HT1080 (cell line): ENCODE data around the gene FAM117B. TPM values are rescaled to one million over a fixed set of nuclear protein-coding genes. Genes with fewer than 3 reads are reported as not detected.

Source experiments
- DNase-seq: peaks from one replicate; pipeline ENCODE4 v3.0.0-alpha.2; 2015; ENCODE audit warnings: low read depth
- polyA plus RNA-seq, 2 experiments: library from polyadenylated mRNA; depleted of rRNA; stranded (reverse); fragments of >200 nt; gene quantifications; 2 replicates each; pipeline ENCODE4 v1.2.3, GENCODE V29; 2015
- total RNA-seq: library from RNA; depleted of rRNA; stranded (reverse); fragments of >200 nt; shearing (Covaris generic); gene quantifications from 2 replicates; pipeline ENCODE4 v1.2.3, GENCODE V29; 2014; rRNA removed

The FAM117B gene
- 0.90 and 1.2 TPM in 2 replicates for total RNA-seq
- 2.3 and 3.7 TPM in 2 replicates for polyA plus RNA-seq (2015; cell fraction: cytosol; rRNA removed)
- polyA plus RNA-seq (2015; cell fraction: nucleus; rRNA removed): 2.8 and 3.5 TPM in 2 replicates

DNA sequence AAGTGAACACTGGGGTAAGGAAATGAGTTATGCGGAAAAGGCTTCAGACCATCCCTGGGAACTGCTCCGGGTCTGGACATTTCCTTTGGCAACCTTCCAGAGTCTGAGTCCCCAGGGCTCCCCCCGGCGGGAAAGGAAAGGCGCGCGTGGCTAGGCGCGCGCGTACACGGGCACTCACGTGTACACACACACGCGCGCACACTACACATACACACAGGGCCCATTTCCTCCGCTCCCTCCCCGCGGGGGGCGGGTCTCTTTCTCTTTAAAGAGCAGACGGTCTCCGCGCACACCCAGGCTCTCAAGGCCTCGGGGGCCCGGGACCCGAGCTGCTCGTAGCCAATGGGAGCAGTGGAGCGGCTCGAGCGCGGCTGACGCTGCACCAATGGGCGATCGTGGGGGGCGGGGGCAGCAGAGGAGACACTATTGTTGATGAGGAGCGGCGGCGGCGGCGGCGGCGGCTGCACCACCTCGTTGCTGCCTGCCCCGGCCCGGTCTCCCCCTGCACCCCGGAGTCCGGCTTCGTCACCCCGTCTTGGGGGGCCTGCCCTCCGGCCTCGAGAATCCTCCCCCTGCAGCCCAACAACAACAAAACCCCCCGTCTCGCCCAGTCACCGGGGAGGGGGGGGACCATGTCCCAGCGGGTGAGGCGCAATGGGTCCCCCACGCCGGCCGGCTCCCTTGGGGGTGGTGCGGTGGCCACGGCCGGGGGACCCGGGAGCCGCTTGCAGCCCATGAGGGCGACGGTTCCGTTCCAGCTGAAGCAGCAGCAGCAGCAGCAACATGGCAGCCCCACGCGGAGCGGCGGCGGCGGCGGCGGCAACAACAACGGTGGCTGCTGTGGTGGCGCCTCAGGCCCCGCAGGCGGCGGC, at the start of gene FAM117B:
TSS of gene FAM117B (plus strand) at position 414 of the 872 bp plus-strand sequence. CDS start at position 633, 219 bp downstream.
- DNase-seq: peak; percentile 96

GRCh38 chr2:202588647-202589581, 45.9 kb upstream of the FAM117B start:
- peak; percentile 48 for DNase-seq

DNA sequence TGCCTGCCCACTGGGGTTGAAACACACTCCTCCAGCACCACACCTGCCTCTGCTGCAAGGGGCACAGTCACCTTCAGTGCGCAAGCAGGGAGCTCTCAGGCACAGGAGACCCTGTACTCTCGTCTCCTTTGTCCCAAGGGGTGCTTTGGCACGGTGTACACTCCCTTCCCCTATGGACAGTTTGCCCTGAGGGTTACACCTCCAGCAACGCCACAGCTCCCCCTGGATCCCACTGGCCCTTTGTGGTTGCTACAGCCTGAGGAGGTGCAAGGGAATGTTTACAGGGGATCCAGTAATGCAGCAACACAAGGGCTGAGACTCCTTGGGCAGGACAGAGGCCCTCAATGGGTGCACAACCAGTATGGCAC, 45.2 kb upstream of the FAM117B start:
- DNase-seq: no peak

- no peak for DNase-seq
Measured at GRCh38 chr2:202592566-202592965, 42.2 kb upstream of the FAM117B start.

- no peak for DNase-seq
Measured at GRCh38 chr2:202599105-202599504, 35.7 kb upstream of the FAM117B start.

DNA sequence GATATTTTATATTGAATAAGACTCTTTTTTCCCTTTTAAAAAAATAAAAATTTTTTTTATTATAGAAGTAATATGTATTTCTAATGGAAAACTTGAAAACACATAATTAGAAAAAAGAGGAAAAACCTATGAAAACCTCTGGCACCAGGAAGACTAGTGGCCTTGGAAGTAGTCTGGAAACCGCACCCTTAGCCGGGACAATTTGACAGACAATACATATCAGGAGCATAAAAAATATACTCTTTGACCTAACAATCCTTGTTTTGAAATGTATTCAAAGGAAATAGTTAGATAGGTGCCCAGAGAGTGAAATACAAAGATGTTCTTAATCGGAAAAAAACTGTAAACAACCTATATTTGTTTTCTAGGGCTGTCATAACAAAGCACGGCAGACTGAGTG, 34.9 kb upstream of the FAM117B start:
- DNase-seq: no peak

GRCh38 chr2:202604699-202605098, 30.1 kb upstream of the FAM117B start:
- no peak for DNase-seq

GRCh38 chr2:202605174-202605573, 29.6 kb upstream of the FAM117B start:
- no peak for DNase-seq

GRCh38 chr2:202608142-202608852, 26.5 kb upstream of the FAM117B start:
- no peak for DNase-seq

- no peak for DNase-seq
Measured at GRCh38 chr2:202609381-202610145, 25.2 kb upstream of the FAM117B start.

- DNase-seq: no peak
Measured at GRCh38 chr2:202610380-202610779, 24.4 kb upstream of the FAM117B start.

DNA sequence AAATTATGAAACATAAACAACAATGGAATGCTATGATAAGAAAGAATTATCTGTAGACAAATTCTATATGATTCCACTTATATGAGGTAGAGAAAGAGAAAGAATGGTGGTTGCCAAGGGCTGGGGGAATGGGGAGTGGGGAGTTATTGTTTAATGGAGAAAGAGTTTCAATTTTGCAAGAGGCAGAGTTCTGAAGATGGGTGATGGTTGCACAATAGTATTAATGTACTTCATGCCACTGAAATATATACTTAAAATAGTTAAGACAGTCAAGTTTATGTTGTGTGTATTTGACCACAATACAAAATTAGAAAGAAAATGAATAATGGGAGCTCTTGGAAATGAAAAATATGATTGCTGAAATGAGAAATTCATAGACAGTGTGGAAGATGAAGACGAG, 22.6 kb upstream of the FAM117B start:
- no peak for DNase-seq

DNA sequence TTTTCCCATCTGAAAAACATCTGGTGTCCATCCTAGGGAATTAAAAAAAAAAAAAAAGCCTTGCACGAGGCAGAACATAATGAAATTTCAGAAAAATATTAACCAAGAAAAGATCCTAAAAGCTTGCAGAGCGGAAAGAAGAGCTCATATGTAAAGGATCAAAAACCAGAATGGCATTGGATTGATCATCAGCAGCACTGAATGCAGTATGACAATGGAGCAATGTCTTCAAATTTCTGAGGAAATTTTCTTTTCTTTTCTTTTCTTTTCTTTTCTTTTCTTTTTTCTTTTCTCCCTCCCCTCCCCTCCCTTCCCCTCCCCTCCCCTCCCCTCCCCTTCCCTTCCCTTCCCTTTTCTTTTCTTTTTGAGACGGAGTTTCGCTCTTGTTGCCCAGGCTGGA, 21.3 kb upstream of the FAM117B start:
- no peak for DNase-seq

- DNase-seq: no peak
Measured at GRCh38 chr2:202624133-202624532, 10.6 kb upstream of the FAM117B start.

GRCh38 chr2:202627042-202627441, 7.7 kb upstream of the FAM117B start:
- no peak for DNase-seq

GRCh38 chr2:202628646-202629198, 6.0 kb upstream of the FAM117B start:
- DNase-seq: no peak

DNA sequence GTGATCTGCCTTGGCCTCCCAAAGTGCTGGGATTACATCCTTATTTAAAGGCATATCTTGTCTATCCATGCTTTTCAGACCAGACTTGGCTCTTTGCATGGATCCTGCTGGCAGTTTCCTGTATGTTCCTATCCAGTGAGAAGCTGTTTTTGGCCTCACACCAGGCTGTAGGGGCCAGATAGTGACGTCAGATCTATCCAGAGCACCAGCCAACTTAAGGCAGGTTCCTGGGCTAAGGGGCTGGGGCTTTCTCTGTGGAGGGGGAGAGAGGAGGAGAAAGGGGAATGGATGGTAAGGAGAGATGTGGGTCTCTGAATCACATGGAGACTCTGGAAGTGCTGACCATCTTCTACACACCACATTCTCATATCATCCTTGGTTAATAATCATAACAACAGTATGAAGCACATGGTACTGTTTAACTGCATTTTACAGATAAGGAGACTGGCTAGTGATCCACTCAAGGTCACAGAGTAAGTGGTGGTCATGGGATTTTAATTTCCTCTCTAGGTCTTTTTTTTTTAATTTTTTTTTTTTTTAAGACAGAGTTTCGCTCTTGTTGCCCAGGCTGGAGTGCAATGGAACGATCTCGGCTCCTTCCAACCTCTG, 2.0 kb upstream of the FAM117B start:
- no peak for DNase-seq

- no peak for DNase-seq
Measured at GRCh38 chr2:202633470-202633869, 1.3 kb upstream of the FAM117B start.

DNA sequence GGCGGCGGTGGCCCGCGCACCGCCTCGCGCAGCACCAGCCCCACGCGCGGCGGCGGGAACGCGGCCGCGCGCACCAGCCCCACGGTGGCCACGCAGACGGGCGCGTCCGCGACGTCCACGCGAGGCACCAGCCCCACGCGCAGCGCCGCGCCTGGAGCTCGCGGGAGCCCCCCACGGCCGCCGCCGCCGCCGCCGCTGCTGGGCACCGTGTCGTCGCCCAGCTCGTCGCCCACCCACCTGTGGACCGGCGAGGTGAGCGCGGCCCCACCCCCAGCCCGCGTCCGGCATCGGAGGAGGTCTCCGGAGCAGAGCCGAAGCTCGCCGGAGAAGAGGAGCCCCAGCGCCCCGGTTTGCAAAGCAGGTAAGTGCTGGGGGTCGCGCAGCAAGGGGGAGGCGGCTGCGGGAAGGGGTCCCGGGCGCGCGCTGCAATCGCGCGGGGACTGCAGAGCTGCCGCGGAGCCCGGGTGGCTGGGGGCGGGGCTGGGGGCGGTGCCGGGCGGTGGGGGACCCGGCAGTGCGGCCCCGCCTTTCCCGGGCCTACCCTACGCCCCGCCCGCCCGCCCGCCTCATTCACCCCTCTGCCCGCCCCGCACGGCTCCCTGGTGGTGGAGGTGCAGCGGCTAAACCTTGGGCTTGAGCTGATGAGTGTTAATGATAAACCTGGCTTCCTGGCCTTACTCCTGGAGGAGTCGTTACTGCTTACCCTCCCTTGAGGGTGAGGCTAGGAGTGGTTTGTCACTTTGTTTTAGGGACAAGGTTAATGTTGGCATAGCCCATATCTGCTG, 851 bp downstream of the FAM117B start:
- DNase-seq: peak; percentile 50
